ENCODE data around the gene SERPINB6.

- no peak; the same call in 1 of the 2 replicates for TF ChIP-seq CTCF (conservative IDR thresholded peaks at IDR 0.05; ENCODE audit: low read depth, low read length)
- no peak for TF ChIP-seq EZH2 (IDR thresholded peaks at IDR 0.05; ENCODE audit: borderline replicate concordance, low read depth, low read length, poor library complexity, severe bottlenecking)
Measured at GRCh38 chr6:2989332-2990247, 18.2 kb upstream of the SERPINB6 start.

Measured in A673 (cell line).